HEK293T (cell line): ENCODE measurements around the gene KIF21A.

ENCODE experiments used
- ARNT ChIP-seq: fragments of 450-650 bp; IDR thresholded peaks from 2 replicates; pipeline ENCODE4 v1.6.1; 2017; ENCODE audit warnings: mild to moderate bottlenecking
- BHLHE40 ChIP-seq: fragments of 450-650 bp; IDR thresholded peaks from 2 replicates; pipeline ENCODE4 v1.6.1; 2016; ENCODE audit warnings: mild to moderate bottlenecking, moderate library complexity, borderline replicate concordance
- FOXA1 ChIP-seq: fragments of 450-650 bp; IDR thresholded peaks from 2 replicates; pipeline ENCODE4 v1.6.1; 2016; ENCODE audit warnings: mild to moderate bottlenecking
- FOXK2 ChIP-seq: fragments of 450-650 bp; IDR thresholded peaks from 2 replicates; pipeline ENCODE4 v1.6.1; 2016; ENCODE audit warnings: mild to moderate bottlenecking
- FOXM1 ChIP-seq: fragments of 450-650 bp; IDR thresholded peaks from 2 replicates; pipeline ENCODE4 v1.6.1; 2017; ENCODE audit warnings: mild to moderate bottlenecking, borderline replicate concordance
- HDGF ChIP-seq: fragments of 450-650 bp; IDR thresholded peaks from 2 replicates; pipeline ENCODE4 v1.6.1; 2017; ENCODE audit warnings: antibody characterized with exemption, borderline replicate concordance
- L3MBTL2 ChIP-seq: fragments of 450-650 bp; conservative IDR thresholded peaks from 2 replicates; pipeline ENCODE4 v1.6.1; 2016; ENCODE audit warnings: mild to moderate bottlenecking
- LEF1 ChIP-seq: fragments of 450-650 bp; IDR thresholded peaks from 2 replicates; pipeline ENCODE4 v1.6.1; 2017; ENCODE audit warnings: mild to moderate bottlenecking, borderline replicate concordance
- SP1 ChIP-seq: fragments of 450-650 bp; IDR thresholded peaks from 2 replicates; pipeline ENCODE4 v1.6.1; 2017
- SUZ12 ChIP-seq: fragments of 450-650 bp; IDR thresholded peaks from 2 replicates; pipeline ENCODE4 v1.6.1; 2016; ENCODE audit warnings: mild to moderate bottlenecking
- TARDBP ChIP-seq: fragments of 450-650 bp; IDR thresholded peaks from 2 replicates; pipeline ENCODE4 v1.6.1; 2016
- TF ChIP-seq, protein P1 (sequence below): fragments of 450-650 bp; IDR thresholded peaks from 2 replicates; pipeline ENCODE4 v1.6.1; 2016

GRCh38 chr12:39429809-39430208 is 13.1 kb downstream of the KIF21A start:
- no peak for TF ChIP-seq FOXM1
- no peak for TF ChIP-seq HDGF
- TF ChIP-seq BHLHE40 = no peak
- TF ChIP-seq FOXA1 = no peak
- no peak for TF ChIP-seq SP1
- TF ChIP-seq TARDBP = no peak
- TF ChIP-seq SUZ12 = no peak
- TF ChIP-seq ARNT = no peak
- no peak for TF ChIP-seq FOXK2
- TF ChIP-seq, protein P1, sequence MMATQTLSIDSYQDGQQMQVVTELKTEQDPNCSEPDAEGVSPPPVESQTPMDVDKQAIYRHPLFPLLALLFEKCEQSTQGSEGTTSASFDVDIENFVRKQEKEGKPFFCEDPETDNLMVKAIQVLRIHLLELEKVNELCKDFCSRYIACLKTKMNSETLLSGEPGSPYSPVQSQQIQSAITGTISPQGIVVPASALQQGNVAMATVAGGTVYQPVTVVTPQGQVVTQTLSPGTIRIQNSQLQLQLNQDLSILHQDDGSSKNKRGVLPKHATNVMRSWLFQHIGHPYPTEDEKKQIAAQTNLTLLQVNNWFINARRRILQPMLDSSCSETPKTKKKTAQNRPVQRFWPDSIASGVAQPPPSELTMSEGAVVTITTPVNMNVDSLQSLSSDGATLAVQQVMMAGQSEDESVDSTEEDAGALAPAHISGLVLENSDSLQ = no peak
- TF ChIP-seq LEF1 = no peak
- TF ChIP-seq L3MBTL2 = no peak
